Measurements from ENCODE around the gene HIVEP3. TPM values are rescaled to one million over a fixed set of nuclear protein-coding genes. Genes with fewer than 3 reads are reported as not detected.

Gene HIVEP3
- total RNA-seq, 1 experiment from 2014 or later: 1.4 TPM

DNA sequence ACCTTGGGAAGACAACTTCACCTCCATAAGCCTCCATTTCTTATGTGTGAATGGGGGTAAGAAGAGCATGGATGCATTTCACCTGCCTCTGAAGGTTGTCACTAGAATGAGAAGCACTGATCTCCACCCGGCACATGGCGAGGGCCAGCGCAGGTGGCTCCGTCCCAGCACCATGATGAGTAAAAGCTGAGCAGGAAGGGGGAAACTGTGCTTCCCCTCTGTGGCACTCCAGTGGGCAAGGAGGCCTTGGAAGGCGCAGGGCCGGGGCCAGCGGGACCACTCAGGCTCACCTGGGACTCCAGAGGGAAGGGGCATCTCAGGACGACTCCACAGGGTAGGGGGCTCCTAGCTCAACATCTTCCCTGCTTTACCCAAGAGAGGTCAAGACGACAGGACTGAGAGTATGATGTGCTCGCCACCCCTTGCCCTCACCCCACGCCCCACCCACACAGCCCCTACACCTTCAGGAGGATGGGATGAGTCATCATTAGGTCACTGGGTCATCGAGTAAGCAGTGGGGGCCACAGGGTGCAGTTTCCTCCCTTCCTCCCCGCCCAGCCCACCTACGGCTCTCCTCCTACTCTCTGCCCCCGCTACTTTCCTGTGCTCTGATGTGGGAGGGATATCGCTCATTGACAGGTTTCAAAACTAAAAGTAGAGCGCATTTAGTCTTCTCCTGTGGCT is 112.1 kb downstream of the HIVEP3 start:
- H2AFZ ChIP-seq (ENCODE audit: low read length): no peak overlapping the region
- H3K27me3 Mint-ChIP-seq (ENCODE audit: low read depth): no peaks in the 10 kb centered on the region; the same call in 1 of the 2 replicates
- H3K23me2 ChIP-seq (ENCODE audit: insufficient read length, low read depth, low read length, poor library complexity, severe bottlenecking): no peaks in the 10 kb centered on the region
- H3K27ac ChIP-seq (ENCODE audit: insufficient read length, low read depth, low read length): no peak overlapping the region
- WGBS (ENCODE audit: extremely low coverage, insufficient read length, low lambda C conversion rate): no CpG with 5 or more reads among the region's 17 CpGs
- no peak overlapping the region for H3K27ac Mint-ChIP-seq
- H3K4me2 ChIP-seq (ENCODE audit: insufficient read depth, insufficient read length, low read length): no peak overlapping the region
- H3K79me1 ChIP-seq (ENCODE audit: insufficient read depth, low read depth, low read length, poor library complexity, severe bottlenecking): no peaks in the 10 kb centered on the region
- no peak for DNase-seq
- no peak overlapping the region for H2BK5ac ChIP-seq (ENCODE audit: insufficient read length, low read length)
- no peaks in the 10 kb centered on the region for H3K79me2 ChIP-seq (ENCODE audit: insufficient read depth, low read length)
- TF ChIP-seq, protein P1, sequence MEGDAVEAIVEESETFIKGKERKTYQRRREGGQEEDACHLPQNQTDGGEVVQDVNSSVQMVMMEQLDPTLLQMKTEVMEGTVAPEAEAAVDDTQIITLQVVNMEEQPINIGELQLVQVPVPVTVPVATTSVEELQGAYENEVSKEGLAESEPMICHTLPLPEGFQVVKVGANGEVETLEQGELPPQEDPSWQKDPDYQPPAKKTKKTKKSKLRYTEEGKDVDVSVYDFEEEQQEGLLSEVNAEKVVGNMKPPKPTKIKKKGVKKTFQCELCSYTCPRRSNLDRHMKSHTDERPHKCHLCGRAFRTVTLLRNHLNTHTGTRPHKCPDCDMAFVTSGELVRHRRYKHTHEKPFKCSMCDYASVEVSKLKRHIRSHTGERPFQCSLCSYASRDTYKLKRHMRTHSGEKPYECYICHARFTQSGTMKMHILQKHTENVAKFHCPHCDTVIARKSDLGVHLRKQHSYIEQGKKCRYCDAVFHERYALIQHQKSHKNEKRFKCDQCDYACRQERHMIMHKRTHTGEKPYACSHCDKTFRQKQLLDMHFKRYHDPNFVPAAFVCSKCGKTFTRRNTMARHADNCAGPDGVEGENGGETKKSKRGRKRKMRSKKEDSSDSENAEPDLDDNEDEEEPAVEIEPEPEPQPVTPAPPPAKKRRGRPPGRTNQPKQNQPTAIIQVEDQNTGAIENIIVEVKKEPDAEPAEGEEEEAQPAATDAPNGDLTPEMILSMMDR (conservative IDR thresholded peaks at IDR 0.05): no peak
- H2BK120ac ChIP-seq (ENCODE audit: low read depth, low read length, poor library complexity, severe bottlenecking): no peak overlapping the region
- no peak overlapping the region for H2BK12ac ChIP-seq (ENCODE audit: insufficient read length, low read depth, low read length)
- no peak overlapping the region for H4K8ac ChIP-seq (replicated peaks; ENCODE audit: insufficient read length, low read depth, low read length)
- H4K5ac ChIP-seq (ENCODE audit: insufficient read length, low read depth, low read length): no peak overlapping the region
- H3K36me3 Mint-ChIP-seq (ENCODE audit: insufficient read depth in 1 of 3, low read depth in 3 of 3): no peaks in the 10 kb centered on the region
- H3K9me3 Mint-ChIP-seq: no peaks in the 10 kb centered on the region; a peak in 1 of 5 replicates
- no peak overlapping the region for H4K91ac ChIP-seq (ENCODE audit: insufficient read length, low read depth, low read length)
- H3K14ac ChIP-seq (ENCODE audit: insufficient read depth, low read length): peak overlapping the region; percentile 28; the same call in 1 of the 2 replicates
- no peak overlapping the region for H3K56ac ChIP-seq (ENCODE audit: insufficient read length, low read depth, low read length)
- peaks cover 6 to 11% of the 10 kb centered on the region in 2 experiments for H3K4me1 Mint-ChIP-seq
- no peaks in the 10 kb centered on the region for H3K4me1 ChIP-seq (ENCODE audit: insufficient read depth, low read length)
- no peak overlapping the region for H2AK5ac ChIP-seq (ENCODE audit: insufficient read length, low read length)
- no peak overlapping the region for H2BK20ac ChIP-seq (ENCODE audit: low read depth, low read length, poor library complexity, severe bottlenecking)
- H3K4me3 Mint-ChIP-seq: no peak overlapping the region
- H2BK15ac ChIP-seq (ENCODE audit: low read depth, low read length): no peak overlapping the region
- no peak overlapping the region for H3K4ac ChIP-seq (ENCODE audit: low read depth, low read length)
- no peaks in the 10 kb centered on the region for H3K27me3 ChIP-seq (ENCODE audit: insufficient read depth, low read length)
- H3K9me3 ChIP-seq (ENCODE audit: control insufficient read depth, low read depth, low read length): no peaks in the 10 kb centered on the region
- H3K23ac ChIP-seq (ENCODE audit: insufficient read length, low read depth, low read length): no peak overlapping the region
- H3K18ac ChIP-seq (ENCODE audit: insufficient read length, low read depth, low read length): no peak overlapping the region
- H3K9ac ChIP-seq (ENCODE audit: extremely low read depth, insufficient read length, low read length): no peak overlapping the region
- H3T11ph ChIP-seq (ENCODE audit: low read length): no peak overlapping the region
- H4K20me1 ChIP-seq (ENCODE audit: control insufficient read depth, insufficient read depth, insufficient read length): no peaks in the 10 kb centered on the region

Data from H9 (cell line).